ENCODE results near the gene CNMD. TPM values are rescaled to one million over a fixed set of nuclear protein-coding genes. Genes with fewer than 3 reads are reported as not detected.

Gene CNMD
- total RNA-seq, 4 donors from 2014 or later = not detected

DNA sequence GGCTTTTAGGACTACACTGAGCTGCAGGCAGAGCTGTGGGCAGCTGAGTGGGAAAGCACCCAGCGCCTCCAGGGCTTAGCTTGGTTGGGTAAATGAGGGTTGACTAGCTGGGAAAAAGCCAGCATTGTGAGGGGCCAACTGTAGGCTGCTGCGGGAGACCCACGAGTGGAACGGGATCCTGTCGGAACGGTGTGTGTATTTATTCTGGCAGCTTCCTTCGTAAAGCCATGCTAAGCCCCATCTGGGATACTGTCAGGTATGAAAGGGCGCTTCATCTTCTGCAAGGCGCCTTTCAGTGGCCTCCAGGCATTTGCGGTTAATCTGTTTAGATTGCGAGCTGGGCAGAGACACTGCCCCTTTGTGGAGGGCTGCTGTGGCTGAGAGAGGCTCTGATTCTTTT, 39.5 kb upstream of the CNMD start:
- Histone ChIP-seq H3K36me3 (no peaks in the 10 kb centered on the region), H3K27ac (replicated peaks in 1 of 4) (no peak overlapping the region), H3K4me3 (no peak overlapping the region), H3K27me3 (peaks cover 0 to 24% (median 0%) of the 10 kb centered on the region in 4 donors), H3K9me3 (no peaks in the 10 kb centered on the region), H3K4me1 (no peaks in the 10 kb centered on the region)
- DNase-seq (ENCODE audit: extremely low spot score) = no peak
- 44% methylated on average over 7 of the region's 11 CpGs for WGBS
- TF ChIP-seq POLR2AphosphoS5 (IDR thresholded peaks at IDR 0.05) (no peak), POLR2A (IDR thresholded peaks at IDR 0.05; ENCODE audit: low read depth) (no peak), EP300 (IDR thresholded peaks at IDR 0.05) (no peak)
- TF ChIP-seq, protein P1, sequence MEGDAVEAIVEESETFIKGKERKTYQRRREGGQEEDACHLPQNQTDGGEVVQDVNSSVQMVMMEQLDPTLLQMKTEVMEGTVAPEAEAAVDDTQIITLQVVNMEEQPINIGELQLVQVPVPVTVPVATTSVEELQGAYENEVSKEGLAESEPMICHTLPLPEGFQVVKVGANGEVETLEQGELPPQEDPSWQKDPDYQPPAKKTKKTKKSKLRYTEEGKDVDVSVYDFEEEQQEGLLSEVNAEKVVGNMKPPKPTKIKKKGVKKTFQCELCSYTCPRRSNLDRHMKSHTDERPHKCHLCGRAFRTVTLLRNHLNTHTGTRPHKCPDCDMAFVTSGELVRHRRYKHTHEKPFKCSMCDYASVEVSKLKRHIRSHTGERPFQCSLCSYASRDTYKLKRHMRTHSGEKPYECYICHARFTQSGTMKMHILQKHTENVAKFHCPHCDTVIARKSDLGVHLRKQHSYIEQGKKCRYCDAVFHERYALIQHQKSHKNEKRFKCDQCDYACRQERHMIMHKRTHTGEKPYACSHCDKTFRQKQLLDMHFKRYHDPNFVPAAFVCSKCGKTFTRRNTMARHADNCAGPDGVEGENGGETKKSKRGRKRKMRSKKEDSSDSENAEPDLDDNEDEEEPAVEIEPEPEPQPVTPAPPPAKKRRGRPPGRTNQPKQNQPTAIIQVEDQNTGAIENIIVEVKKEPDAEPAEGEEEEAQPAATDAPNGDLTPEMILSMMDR (IDR thresholded peaks at IDR 0.05) = no peak
- intact Hi-C loops (cut with DNase I) = no loop called here

DNA sequence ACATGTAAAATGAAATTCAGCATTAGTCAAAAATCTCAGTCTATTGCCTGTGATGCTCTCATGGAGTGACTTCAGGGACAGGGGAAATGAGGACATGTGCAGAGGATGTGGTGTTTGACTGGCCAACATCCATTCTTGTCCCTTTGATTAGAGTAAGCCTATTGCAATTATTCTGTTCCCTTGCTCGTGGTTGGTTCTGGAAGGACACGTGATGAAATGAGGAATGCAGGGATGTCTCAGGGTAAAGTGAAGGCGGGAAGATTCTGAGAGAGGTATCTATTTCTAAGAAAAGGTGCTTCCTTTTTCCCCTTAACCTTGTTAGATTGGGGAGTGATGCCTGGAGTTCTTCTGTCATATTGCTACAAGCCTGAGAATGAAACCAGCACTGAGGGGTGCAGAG, 37.1 kb upstream of the CNMD start:
- 55% methylated on average over 3 of the region's 3 CpGs for WGBS
- intact Hi-C loops (cut with DNase I) = no loop called here
- H3K27me3 ChIP-seq = peaks cover 0 to 37% (median 2%) of the 10 kb centered on the region in 4 donors

DNA sequence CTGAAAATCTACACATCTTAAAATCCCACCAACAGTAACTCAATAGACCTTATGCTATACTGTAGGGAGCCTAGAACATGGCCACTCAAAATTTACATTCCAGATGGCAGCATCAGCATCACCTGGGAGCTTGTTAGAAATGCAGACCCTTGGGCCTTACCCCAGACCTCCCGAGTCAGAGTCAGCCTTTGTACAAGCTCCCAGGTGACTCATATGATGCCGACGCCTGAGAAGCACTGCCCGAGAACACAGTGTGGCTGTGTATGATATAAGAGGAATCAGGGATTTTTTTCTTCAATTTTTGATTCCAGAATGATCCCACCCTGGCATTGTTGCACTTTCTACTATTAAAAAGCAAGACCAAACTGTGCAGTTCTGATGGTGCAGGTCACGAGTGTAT, 35.9 kb upstream of the CNMD start:
- H3K27me3 ChIP-seq = peaks cover 0 to 39% (median 2%) of the 10 kb centered on the region in 4 donors
- WGBS = 68% methylated on average over 5 of the region's 5 CpGs

More for the DNA sequence above, 37.1 kb upstream of the CNMD start:
- Histone ChIP-seq H3K9me3 (no peaks in the 10 kb centered on the region), H3K36me3 (no peaks in the 10 kb centered on the region), H3K4me3 (no peak overlapping the region), H3K4me1 (no peaks in the 10 kb centered on the region), H3K27ac (replicated peaks in 1 of 4) (no peak overlapping the region)
- TF ChIP-seq POLR2AphosphoS5 (IDR thresholded peaks at IDR 0.05) (no peak), POLR2A (IDR thresholded peaks at IDR 0.05; ENCODE audit: low read depth) (no peak), EP300 (IDR thresholded peaks at IDR 0.05) (no peak)
- TF ChIP-seq, protein P1 (IDR thresholded peaks at IDR 0.05) = no peak
- DNase-seq (ENCODE audit: extremely low spot score) = no peak

DNA sequence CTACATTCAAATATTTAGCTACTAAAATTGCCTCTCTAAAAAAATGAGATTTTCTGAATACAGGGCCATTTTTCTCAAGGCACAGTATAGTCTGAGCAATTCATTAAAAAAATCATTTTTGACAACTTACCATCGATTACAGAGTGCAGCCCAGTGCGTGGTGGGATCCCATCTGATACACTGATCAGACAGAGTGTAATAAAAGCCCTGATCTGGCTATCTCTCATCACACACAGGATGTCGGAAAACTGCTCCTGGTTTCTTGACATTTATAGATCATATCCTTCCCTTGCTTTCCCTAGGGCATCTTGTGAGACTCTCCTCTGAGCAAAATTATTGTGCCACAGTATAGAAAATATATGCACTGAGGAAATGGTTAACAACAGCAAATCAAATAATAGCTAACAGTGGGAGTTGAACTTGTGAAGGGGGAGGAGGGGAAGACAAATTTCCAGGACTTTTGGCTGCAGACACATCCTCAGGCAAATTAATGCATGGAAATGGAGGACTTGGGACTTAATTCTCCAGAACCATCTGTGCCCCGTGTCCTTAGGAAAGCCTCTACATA, 28.4 kb upstream of the CNMD start:
- Histone ChIP-seq H3K36me3 (no peaks in the 10 kb centered on the region), H3K27ac (replicated peaks in 1 of 4) (no peak overlapping the region), H3K4me3 (no peak overlapping the region), H3K9me3 (no peaks in the 10 kb centered on the region), H3K4me1 (no peaks in the 10 kb centered on the region), H3K27me3 (peaks cover 0 to 8% (median 2%) of the 10 kb centered on the region in 4 donors)
- 73% methylated on average over 4 of the region's 4 CpGs for WGBS
- no peak for DNase-seq (ENCODE audit: extremely low spot score)
- intact Hi-C loops (cut with DNase I) = no loop called here
- TF ChIP-seq POLR2A (IDR thresholded peaks at IDR 0.05; ENCODE audit: low read depth) = no peak
- no peak for TF ChIP-seq EP300 (IDR thresholded peaks at IDR 0.05)
- no peak for TF ChIP-seq POLR2AphosphoS5 (IDR thresholded peaks at IDR 0.05)
- TF ChIP-seq, protein P1 (IDR thresholded peaks at IDR 0.05) = no peak

More for the DNA sequence above, 35.9 kb upstream of the CNMD start:
- no peaks in the 10 kb centered on the region for H3K36me3 ChIP-seq
- H3K9me3 ChIP-seq = no peaks in the 10 kb centered on the region
- H3K27ac ChIP-seq (replicated peaks in 1 of 4) = no peak overlapping the region
- DNase-seq (ENCODE audit: extremely low spot score) = no peak
- H3K4me3 ChIP-seq = no peak overlapping the region
- intact Hi-C loops (cut with DNase I) = no loop called here
- no peaks in the 10 kb centered on the region for H3K4me1 ChIP-seq
- TF ChIP-seq POLR2A (IDR thresholded peaks at IDR 0.05; ENCODE audit: low read depth) (no peak), POLR2AphosphoS5 (IDR thresholded peaks at IDR 0.05) (no peak), EP300 (IDR thresholded peaks at IDR 0.05) (no peak)
- TF ChIP-seq, protein P1 (IDR thresholded peaks at IDR 0.05) = no peak
